ENCODE data around the gene FIBCD1.
"Not testable (repeated sequence)": the region's sequence is repeated elsewhere in the genome, so short reads cannot be mapped to it uniquely, and the experiment has no call there.

The FIBCD1 gene

GRCh38 chr9:130972957-130973685 is 34.1 kb upstream of the FIBCD1 start:
- DNase-seq: no peak

- DNase-seq: no peak
Observed at GRCh38 chr9:130972277-130972956, 33.4 kb upstream of the FIBCD1 start.

GRCh38 chr9:130971294-130971849 is 32.3 kb upstream of the FIBCD1 start:
- DNase-seq: no peak

GRCh38 chr9:130970855-130971254 is 31.8 kb upstream of the FIBCD1 start:
- DNase-seq: no peak

- DNase-seq: no peak
Observed at GRCh38 chr9:130970052-130970451, 31.0 kb upstream of the FIBCD1 start.

- no peak for DNase-seq
Observed at GRCh38 chr9:130965680-130966079, 26.6 kb upstream of the FIBCD1 start.

- DNase-seq: no peak
Observed at GRCh38 chr9:130963916-130964315, 24.9 kb upstream of the FIBCD1 start.

GRCh38 chr9:130963337-130963908 is 24.4 kb upstream of the FIBCD1 start:
- no peak for DNase-seq

GRCh38 chr9:130962418-130963316 is 23.6 kb upstream of the FIBCD1 start:
- DNase-seq: no peak

GRCh38 chr9:130961511-130962300 is 22.7 kb upstream of the FIBCD1 start:
- no peak for DNase-seq

- no peak for DNase-seq
Observed at GRCh38 chr9:130960522-130961378, 21.7 kb upstream of the FIBCD1 start.

GRCh38 chr9:130959809-130960334 is 20.8 kb upstream of the FIBCD1 start:
- no peak for DNase-seq

GRCh38 chr9:130958564-130958963 is 19.5 kb upstream of the FIBCD1 start:
- DNase-seq: not testable (repeated sequence)

- DNase-seq: no peak
Observed at GRCh38 chr9:130957451-130958203, 18.6 kb upstream of the FIBCD1 start.

- DNase-seq: no peak
Observed at GRCh38 chr9:130956636-130957450, 17.8 kb upstream of the FIBCD1 start.

- DNase-seq: no peak
Observed at GRCh38 chr9:130955947-130956621, 17.0 kb upstream of the FIBCD1 start.

- not testable (repeated sequence) for DNase-seq
Observed at GRCh38 chr9:130954925-130955324, 15.9 kb upstream of the FIBCD1 start.

- no peak for DNase-seq
Observed at GRCh38 chr9:130954317-130954716, 15.3 kb upstream of the FIBCD1 start.
